Karpas-422 (cell line): ENCODE data around the gene FPR3. TPM values are rescaled to one million over a fixed set of nuclear protein-coding genes. Genes with fewer than 3 reads are reported as not detected.
"Not testable (repeated sequence)": the region's sequence is repeated elsewhere in the genome, so short reads cannot be mapped to it uniquely, and the experiment has no call there.

Experiments used
- DNase-seq: peaks from one replicate; pipeline ENCODE4 v3.0.0-alpha.2; 2015
- H2AFZ ChIP-seq: fragments of 200-600 bp; sonication (generic); 2 replicates; pipeline ENCODE4 v1.6.1; 2014; ENCODE audit warnings: antibody characterized with exemption, low read length, mixed read lengths
- H3K27ac ChIP-seq: fragments of 200-600 bp; sonication (generic); 2 replicates; pipeline ENCODE4 v1.5.1; 2014; ENCODE audit warnings: mild to moderate bottlenecking, low read length, moderate library complexity
- H3K27me3 ChIP-seq: fragments of 200-600 bp; sonication (generic); 2 replicates; pipeline ENCODE4 v1.6.1; 2014; ENCODE audit warnings: low read length, mixed read lengths
- H3K36me3 ChIP-seq: fragments of 200-600 bp; sonication (generic); 2 replicates; pipeline ENCODE4 v1.6.1; 2014; ENCODE audit warnings: low read length, mixed read lengths; ENCODE audit not compliant: insufficient read depth
- H3K4me1 ChIP-seq: fragments of 200-600 bp; sonication (generic); 2 replicates; pipeline ENCODE4 v1.6.1; 2014; ENCODE audit warnings: mild to moderate bottlenecking, low read length, mixed read lengths
- H3K4me2 ChIP-seq: fragments of 200-600 bp; sonication (generic); 2 replicates; pipeline ENCODE4 v1.6.1; 2014; ENCODE audit warnings: low read length, low read depth, mild to moderate bottlenecking; ENCODE audit not compliant: poor library complexity, severe bottlenecking
- H3K4me3 ChIP-seq: fragments of 200-600 bp; sonication (generic); 2 replicates; pipeline ENCODE4 v1.5.1; 2014; ENCODE audit warnings: mild to moderate bottlenecking, antibody characterized with exemption, low read length, mixed read lengths
- H3K79me2 ChIP-seq: fragments of 200-600 bp; sonication (generic); 2 replicates; pipeline ENCODE4 v1.6.1; 2014; ENCODE audit warnings: mild to moderate bottlenecking, low read length, mixed read lengths
- H3K9ac ChIP-seq: fragments of 200-600 bp; sonication (generic); 2 replicates; pipeline ENCODE4 v1.6.0; 2014; ENCODE audit warnings: low read length
- H3K9me2 ChIP-seq: fragments of 200-600 bp; sonication (generic), shearing (Covaris generic); replicated peaks from 2 replicates; pipeline ENCODE4 v1.6.0; 2014; ENCODE audit warnings: mild to moderate bottlenecking, low read length, moderate library complexity; ENCODE audit not compliant: insufficient read depth
- H3K9me3 ChIP-seq: fragments of 300-700, 200-600 bp; sonication (generic); 2 replicates; pipeline ENCODE4 v1.6.1; 2014; ENCODE audit warnings: low read length, mixed read lengths
- H4K20me1 ChIP-seq: fragments of 200-600 bp; sonication (generic); 2 replicates; pipeline ENCODE4 v1.6.1; 2014; ENCODE audit warnings: mild to moderate bottlenecking, antibody characterized with exemption, low read length, low read depth; ENCODE audit not compliant: insufficient read depth
- total RNA-seq: library from RNA; depleted of rRNA; stranded (reverse); fragments of >200 nt; shearing (Covaris generic); gene quantifications from 2 replicates; pipeline ENCODE4 v1.2.3, GENCODE V29; 2014; ENCODE audit warnings: low replicate concordance

Gene FPR3
- total RNA-seq, 1 experiment from 2014 or later = not detected

DNA sequence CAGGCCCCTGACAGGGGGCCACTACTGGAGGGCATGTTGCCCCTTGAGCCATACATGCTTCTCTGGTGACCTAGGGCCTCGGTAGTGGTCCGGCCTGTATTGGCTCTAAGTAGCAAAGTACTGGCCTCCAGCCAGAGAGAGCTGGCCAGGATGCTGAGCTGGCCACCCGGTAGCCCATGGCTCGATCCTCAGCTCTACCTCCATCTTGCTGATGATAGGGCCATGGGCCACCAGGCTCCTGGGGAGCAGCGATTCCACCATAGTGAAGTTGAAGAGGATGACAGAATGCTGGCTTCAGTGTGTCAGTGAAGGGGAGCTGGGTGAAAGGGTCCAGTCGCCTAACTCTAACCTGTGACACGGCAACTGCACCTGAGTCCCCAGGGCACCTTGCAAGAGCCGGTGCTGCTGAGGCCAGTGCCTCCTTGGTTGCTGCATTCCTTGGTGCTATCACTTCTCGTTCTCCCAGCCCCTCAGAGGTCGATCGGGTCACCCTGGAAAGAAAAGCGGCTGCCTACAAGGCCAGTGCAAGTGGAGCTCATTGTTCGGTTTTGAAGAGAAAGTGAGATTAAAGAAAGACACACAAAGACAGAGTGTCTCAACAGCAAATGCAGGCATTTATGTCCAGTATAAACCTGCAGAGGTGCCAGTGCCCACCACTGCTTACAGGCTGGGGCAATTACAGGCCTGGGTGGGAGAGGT is 5.0 kb downstream of the FPR3 start:
- Histone ChIP-seq H3K9me2 (no peaks in the 10 kb centered on the region), H3K4me3 (no peak overlapping the region), H3K9me3 (no peaks in the 10 kb centered on the region), H2AFZ (no peak overlapping the region), H3K27me3 (no peaks in the 10 kb centered on the region; the same call in 1 of the 2 replicates), H3K4me1 (peaks cover 5% of the 10 kb centered on the region), H3K9ac (no peak overlapping the region), H3K36me3 (no peaks in the 10 kb centered on the region), H3K79me2 (no peaks in the 10 kb centered on the region), H3K4me2 (no peak overlapping the region), H4K20me1 (no peaks in the 10 kb centered on the region), H3K27ac (no peak overlapping the region)
- no peak for DNase-seq

GRCh38 chr19:51800473-51801244 is 5.7 kb downstream of the FPR3 start:
- H3K4me3 ChIP-seq = no peak overlapping the region
- H3K79me2 ChIP-seq = no peaks in the 10 kb centered on the region
- H3K9me3 ChIP-seq = no peaks in the 10 kb centered on the region
- H3K9me2 ChIP-seq = no peaks in the 10 kb centered on the region
- no peak overlapping the region for H3K4me2 ChIP-seq
- H3K36me3 ChIP-seq = no peaks in the 10 kb centered on the region
- no peaks in the 10 kb centered on the region; the same call in 1 of the 2 replicates for H3K27me3 ChIP-seq
- no peak overlapping the region for H3K27ac ChIP-seq
- peaks cover 5% of the 10 kb centered on the region for H3K4me1 ChIP-seq
- H4K20me1 ChIP-seq = no peaks in the 10 kb centered on the region
- no peak overlapping the region for H3K9ac ChIP-seq
- DNase-seq = no peak
- H2AFZ ChIP-seq = no peak overlapping the region

- Histone ChIP-seq H3K27ac (no peak overlapping the region), H3K9ac (no peak overlapping the region), H3K79me2 (no peaks in the 10 kb centered on the region), H3K36me3 (no peaks in the 10 kb centered on the region), H2AFZ (no peak overlapping the region), H3K9me2 (no peaks in the 10 kb centered on the region), H3K4me2 (no peak overlapping the region), H3K27me3 (no peaks in the 10 kb centered on the region), H3K4me1 (peaks cover 5% of the 10 kb centered on the region), H3K9me3 (no peaks in the 10 kb centered on the region), H3K4me3 (no peak overlapping the region), H4K20me1 (no peaks in the 10 kb centered on the region)
- DNase-seq = no peak
Observed at GRCh38 chr19:51802775-51803174, 7.8 kb downstream of the FPR3 start.

DNA sequence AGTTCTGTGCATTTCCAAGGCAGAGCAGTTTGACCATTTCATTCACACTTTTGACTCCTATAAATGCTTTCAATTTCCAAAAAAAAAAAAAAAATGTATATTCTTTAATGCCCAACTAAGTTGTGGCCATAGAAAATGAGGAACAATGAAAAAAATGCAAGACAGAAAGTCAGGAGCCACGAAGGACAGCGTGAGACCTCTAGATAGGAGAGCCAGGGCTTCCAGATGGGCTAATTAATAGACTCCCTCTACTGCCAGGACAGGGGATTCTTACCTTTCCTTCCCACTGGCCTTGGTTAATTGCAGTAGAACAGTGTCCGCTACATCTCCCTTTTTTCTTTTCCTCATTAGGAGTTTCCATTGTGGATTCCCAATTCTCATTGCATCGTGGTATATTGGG is 8.6 kb downstream of the FPR3 start:
- Histone ChIP-seq H2AFZ (no peak overlapping the region), H3K9me2 (no peaks in the 10 kb centered on the region), H3K36me3 (no peaks in the 10 kb centered on the region), H3K4me3 (no peak overlapping the region), H4K20me1 (no peaks in the 10 kb centered on the region), H3K9ac (no peak overlapping the region), H3K4me2 (no peak overlapping the region), H3K9me3 (no peaks in the 10 kb centered on the region), H3K4me1 (peaks cover 5% of the 10 kb centered on the region), H3K27me3 (no peaks in the 10 kb centered on the region), H3K79me2 (no peaks in the 10 kb centered on the region), H3K27ac (no peak overlapping the region)
- DNase-seq = no peak

DNA sequence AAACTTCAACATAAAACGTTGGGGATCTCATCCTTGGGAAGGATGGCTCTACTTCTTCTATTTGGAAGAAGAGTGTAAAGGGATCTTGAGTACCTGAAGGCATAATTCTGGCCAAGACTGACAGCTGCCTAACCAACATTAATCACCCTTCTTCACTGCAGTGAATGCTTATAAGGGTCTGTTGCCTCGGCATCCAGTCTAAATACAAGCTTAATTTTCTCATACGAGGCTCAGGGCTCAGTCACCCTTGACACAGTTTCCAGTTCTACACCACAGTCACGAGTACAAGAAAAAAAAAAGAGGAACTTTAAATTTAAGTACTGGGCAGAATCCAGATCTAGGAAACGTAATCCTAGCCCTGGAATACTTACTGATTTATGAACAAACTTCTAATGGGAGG is 9.0 kb downstream of the FPR3 start:
- peak; percentile 45 for DNase-seq

GRCh38 chr19:51804789-51805188 is 9.8 kb downstream of the FPR3 start:
- not testable (repeated sequence) for H3K9ac ChIP-seq, H3K9me2 ChIP-seq, H3K4me1 ChIP-seq, H3K79me2 ChIP-seq, H3K27me3 ChIP-seq, H3K4me2 ChIP-seq, H4K20me1 ChIP-seq, H3K27ac ChIP-seq, H2AFZ ChIP-seq, H3K9me3 ChIP-seq, DNase-seq, H3K4me3 ChIP-seq, H3K36me3 ChIP-seq

More for the DNA sequence above, 9.0 kb downstream of the FPR3 start:
- Histone ChIP-seq H3K27me3 (no peaks in the 10 kb centered on the region), H2AFZ (no peak overlapping the region), H3K9me3 (no peaks in the 10 kb centered on the region), H3K9me2 (no peaks in the 10 kb centered on the region), H3K36me3 (no peaks in the 10 kb centered on the region), H3K4me1 (peaks cover 5% of the 10 kb centered on the region), H3K9ac (no peak overlapping the region), H3K4me3 (no peak overlapping the region), H3K4me2 (no peak overlapping the region), H4K20me1 (no peaks in the 10 kb centered on the region), H3K27ac (no peak overlapping the region), H3K79me2 (no peaks in the 10 kb centered on the region)

DNA sequence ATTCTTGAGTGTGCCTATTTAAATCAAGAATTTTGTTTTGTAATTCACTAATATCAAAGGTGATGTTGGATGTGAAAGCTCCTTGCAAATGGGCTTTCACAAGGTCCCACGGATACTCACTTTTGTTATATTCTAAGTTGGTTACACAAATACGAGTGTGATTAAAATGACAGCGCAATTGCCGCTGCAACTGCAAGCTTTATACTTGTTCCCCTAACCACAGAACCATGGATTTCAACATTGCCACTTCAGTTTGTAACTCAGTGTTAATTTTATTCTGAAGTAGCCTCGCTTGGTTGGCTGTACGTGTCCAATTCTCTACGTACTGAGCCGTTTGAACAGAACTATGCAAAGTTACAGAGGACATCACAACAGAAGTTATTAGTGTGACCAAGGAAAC is 10.4 kb downstream of the FPR3 start:
- not testable (repeated sequence) for H3K9ac ChIP-seq, H4K20me1 ChIP-seq, H2AFZ ChIP-seq

DNA sequence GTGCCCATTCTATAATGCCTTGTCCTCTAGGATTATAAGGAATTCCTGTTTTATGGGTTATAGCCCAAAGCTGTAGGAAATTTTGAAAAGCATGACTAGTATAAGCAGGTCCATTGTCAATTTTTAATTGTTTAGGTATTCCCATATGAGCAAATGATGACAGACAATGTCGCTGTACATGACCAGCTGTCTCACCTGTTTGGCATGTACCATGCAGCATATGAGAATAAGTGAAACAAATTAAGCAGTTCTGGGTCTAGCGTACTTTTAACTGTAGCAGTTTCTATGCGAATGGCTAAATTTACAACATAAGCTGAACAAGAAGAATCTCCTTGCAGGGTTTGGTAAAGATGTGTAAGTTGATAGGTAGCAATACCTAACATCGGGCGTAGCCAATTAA is 11.6 kb downstream of the FPR3 start:
- H3K4me1 ChIP-seq, H3K36me3 ChIP-seq, H3K27me3 ChIP-seq, H2AFZ ChIP-seq, H3K27ac ChIP-seq, H3K4me2 ChIP-seq, H4K20me1 ChIP-seq, H3K4me3 ChIP-seq, H3K79me2 ChIP-seq, H3K9me3 ChIP-seq, DNase-seq, H3K9me2 ChIP-seq, H3K9ac ChIP-seq: not testable (repeated sequence)

More for the DNA sequence above, 10.4 kb downstream of the FPR3 start:
- DNase-seq, H3K27ac ChIP-seq, H3K36me3 ChIP-seq, H3K4me3 ChIP-seq, H3K9me3 ChIP-seq, H3K27me3 ChIP-seq, H3K9me2 ChIP-seq, H3K4me2 ChIP-seq, H3K79me2 ChIP-seq, H3K4me1 ChIP-seq: not testable (repeated sequence)
